Measurements from ENCODE around the gene POTEB.
"Not testable (repeated sequence)": the region's sequence is repeated elsewhere in the genome, so short reads cannot be mapped to it uniquely, and the experiment has no call there.

Gene POTEB

DNA sequence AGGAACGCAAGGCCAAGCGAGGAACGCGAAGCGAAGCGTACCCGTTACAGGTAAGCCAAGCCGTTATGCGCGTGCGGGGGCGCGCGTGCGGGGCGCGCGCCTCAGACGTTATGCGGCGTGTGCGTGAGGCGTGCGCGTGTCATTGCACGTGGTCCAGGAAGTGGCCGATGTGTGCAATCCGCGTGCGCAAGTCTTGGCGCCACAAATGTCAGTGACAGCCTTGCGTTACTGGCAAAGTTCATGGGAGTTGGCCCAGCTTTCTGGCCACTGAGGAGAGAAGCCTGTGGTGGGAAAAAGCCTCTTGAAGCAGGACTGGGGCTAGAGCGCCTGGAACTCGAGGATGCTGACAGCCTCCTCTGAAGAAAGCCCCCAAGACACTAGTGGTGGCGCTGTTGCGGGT is at the start of gene POTEB:
POTEB (minus strand) TSS at position 101 of the 400 bp plus-strand sequence. CDS start 489 bp downstream, outside the sequence.
- DNase-seq (ENCODE audit: low spot score) = not testable (repeated sequence)

- DNase-seq (ENCODE audit: low spot score) = not testable (repeated sequence)
Observed at GRCh38 chr15:21890955-21891354, 13.4 kb upstream of the POTEB start.

DNA sequence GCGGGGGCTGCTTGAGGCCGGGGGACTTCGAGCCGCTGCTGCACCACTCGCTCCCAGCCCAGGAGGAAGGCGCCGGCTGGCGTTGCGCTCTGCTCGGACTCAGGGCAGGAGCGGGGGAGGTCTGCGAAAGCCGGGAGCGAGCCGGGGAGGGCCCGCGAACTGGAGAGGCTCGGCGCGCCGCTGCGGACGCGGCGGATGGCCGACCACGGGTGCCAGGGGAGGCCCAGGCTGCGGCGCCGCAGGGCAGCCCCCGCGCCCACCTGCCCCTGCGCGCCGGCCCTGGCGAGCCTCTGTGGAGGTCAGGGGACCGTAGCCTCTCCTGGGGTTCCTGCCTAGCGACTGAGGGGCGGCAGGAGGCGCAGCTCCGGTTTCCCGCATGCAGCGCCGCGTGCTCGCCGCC is 12.0 kb upstream of the POTEB start:
- not testable (repeated sequence) for DNase-seq (ENCODE audit: low spot score)

- DNase-seq (ENCODE audit: low spot score) = not testable (repeated sequence)
Observed at GRCh38 chr15:21838831-21839230, 38.7 kb downstream of the POTEB start.
